NCI-H2107 (cell line): ENCODE measurements around the gene FOXP3.

ENCODE experiments used
- DNase-seq: peaks from one replicate; lab custom pipeline; 2025; lab: John Stamatoyannopoulos, UW

FOXP3 gene

GRCh38 chrX:49273181-49273727 is 8.7 kb upstream of the FOXP3 start:
- DNase-seq: no peak

GRCh38 chrX:49272421-49272820 is 7.9 kb upstream of the FOXP3 start:
- no peak for DNase-seq

GRCh38 chrX:49271341-49271740 is 6.8 kb upstream of the FOXP3 start:
- DNase-seq: no peak

- DNase-seq: no peak
These were observed 5.9 kb upstream of the FOXP3 start for GRCh38 chrX:49270249-49270921.

GRCh38 chrX:49269767-49270248 is 5.3 kb upstream of the FOXP3 start, which contains the start of gene PPP1R3F:
Gene PPP1R3F (plus strand): TSS chrX:49269793. CDS start chrX:49269870, 77 bp downstream.
- no peak for DNase-seq

- peak; percentile 97 for DNase-seq
These were observed 4.7 kb upstream of the FOXP3 start for GRCh38 chrX:49269010-49269766.

- no peak for DNase-seq
These were observed 4.1 kb upstream of the FOXP3 start for GRCh38 chrX:49268702-49269009.

- no peak for DNase-seq
These were observed 2.3 kb upstream of the FOXP3 start for GRCh38 chrX:49266523-49267445.

GRCh38 chrX:49263631-49264030 is 879 bp downstream of the FOXP3 start:
- DNase-seq: no peak

- DNase-seq: no peak
These were observed 1.9 kb downstream of the FOXP3 start for GRCh38 chrX:49262603-49263002.

- no peak for DNase-seq
These were observed 4.1 kb downstream of the FOXP3 start for GRCh38 chrX:49260221-49260985.

- DNase-seq: no peak
These were observed 5.8 kb downstream of the FOXP3 start for GRCh38 chrX:49258749-49259124.

GRCh38 chrX:49257846-49258748 is 6.4 kb downstream of the FOXP3 start:
- DNase-seq: no peak

GRCh38 chrX:49257074-49257790 is 7.3 kb downstream of the FOXP3 start:
- DNase-seq: no peak

- no peak for DNase-seq
These were observed 8.1 kb downstream of the FOXP3 start for GRCh38 chrX:49256268-49256995.

GRCh38 chrX:49254639-49255038 is 9.9 kb downstream of the FOXP3 start:
- no peak for DNase-seq

GRCh38 chrX:49251325-49251724 is 13.2 kb downstream of the FOXP3 start:
- no peak for DNase-seq

GRCh38 chrX:49250578-49250977 is 13.9 kb downstream of the FOXP3 start:
- no peak for DNase-seq

GRCh38 chrX:49250066-49250465 is 14.4 kb downstream of the FOXP3 start:
- DNase-seq: no peak
